CD4-positive, alpha-beta T cell treated with Interleukin-15 for 4 hours (primary cell): ENCODE measurements around the gene MEGF11.

Source experiments
- DNase-seq: peaks from one replicate; pipeline ENCODE4 v3.0.0-alpha.2; 2020; ENCODE audit warnings: low spot score

Gene MEGF11

GRCh38 chr15:65845826-65846519 lies 407.6 kb downstream of the MEGF11 start:
- DNase-seq, result no peak
